Measurements from ENCODE around the gene TOR3A.
"Not testable (repeated sequence)": the region's sequence is repeated elsewhere in the genome, so short reads cannot be mapped to it uniquely, and the experiment has no call there.

TOR3A gene

DNA sequence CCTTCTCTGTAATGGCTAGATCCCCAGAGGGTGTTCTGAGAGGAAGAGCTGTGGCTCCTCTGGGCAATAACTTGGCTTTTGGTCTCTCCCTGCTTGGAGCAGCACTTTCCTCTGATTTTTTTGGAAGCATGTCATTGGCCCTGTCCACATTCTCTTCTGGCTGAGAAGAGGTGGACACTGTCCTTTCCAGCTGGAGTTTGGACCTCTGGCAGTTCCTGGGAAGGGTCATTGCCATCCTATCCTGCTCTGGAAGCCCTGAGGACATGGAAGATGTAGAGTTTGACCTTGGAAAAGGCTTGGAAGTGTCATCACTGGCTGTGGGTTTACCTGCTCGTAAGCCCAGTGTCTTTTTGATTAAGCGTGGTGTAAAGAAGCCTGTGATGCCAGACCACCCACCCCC lies 26.8 kb downstream of the TOR3A start:
- DNase-seq (ENCODE audit: low read depth) = no peak

DNA sequence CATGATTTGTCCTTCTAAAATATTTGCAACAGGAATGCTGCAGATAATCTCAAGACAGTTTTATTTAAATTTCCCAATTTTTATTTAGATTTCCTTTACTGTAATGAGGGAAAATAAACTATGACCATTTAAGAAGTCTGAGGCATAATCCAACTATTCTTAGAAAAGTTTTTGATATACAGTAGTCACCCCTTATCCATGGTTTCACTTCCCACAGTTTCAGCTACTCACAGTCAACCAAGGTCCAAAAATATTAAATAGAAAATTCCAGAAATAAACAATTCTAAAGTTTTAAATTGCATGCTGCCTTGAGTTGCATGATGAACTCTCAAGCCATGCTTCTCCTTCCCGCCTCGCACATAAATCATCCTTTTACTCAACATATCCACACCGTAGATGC lies 33.3 kb downstream of the TOR3A start:
- DNase-seq (ENCODE audit: low read depth) = no peak

GRCh38 chr1:179119513-179119912 lies 37.6 kb downstream of the TOR3A start:
- no peak for DNase-seq (ENCODE audit: low read depth)

- no peak for DNase-seq (ENCODE audit: low read depth)
Observed at GRCh38 chr1:179120736-179121135, 38.9 kb downstream of the TOR3A start.

DNA sequence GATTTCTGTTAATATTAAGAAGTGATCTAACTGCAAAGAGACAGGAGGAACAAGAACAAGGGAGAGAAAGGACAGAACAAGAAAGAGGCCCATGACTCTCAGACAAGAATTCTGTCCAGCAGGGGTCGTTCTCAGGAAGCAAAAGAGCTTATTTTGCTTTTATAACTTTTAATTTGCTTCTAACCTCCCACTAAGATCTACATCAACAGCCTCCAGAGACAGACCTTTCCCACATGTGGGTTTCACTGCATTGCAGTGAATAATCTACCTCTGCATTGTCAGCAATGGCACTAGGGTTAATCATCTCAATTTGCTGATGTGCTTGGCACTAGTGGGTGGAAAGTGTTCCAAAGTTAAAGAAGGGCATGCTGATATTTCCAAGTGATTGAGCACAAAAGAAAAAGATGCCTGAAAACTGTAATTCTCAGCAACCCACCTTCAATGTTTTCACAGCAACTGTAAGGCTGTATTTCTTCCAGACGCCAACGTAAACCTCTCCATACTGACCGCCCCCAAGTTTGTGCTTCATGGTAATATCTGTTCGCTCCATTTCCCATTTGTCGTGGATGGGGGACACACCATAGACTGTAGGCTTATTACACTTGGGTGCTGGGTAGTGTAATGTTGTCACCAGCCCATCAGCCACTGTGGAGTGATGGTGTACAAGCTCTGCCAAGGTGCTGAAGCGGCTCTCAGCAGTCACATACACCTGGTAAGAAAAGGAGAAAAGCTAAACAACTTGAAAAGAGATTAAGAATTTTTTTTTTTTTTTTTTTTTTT lies 39.5 kb downstream of the TOR3A start:
- no peak for DNase-seq (ENCODE audit: low read depth)

DNA sequence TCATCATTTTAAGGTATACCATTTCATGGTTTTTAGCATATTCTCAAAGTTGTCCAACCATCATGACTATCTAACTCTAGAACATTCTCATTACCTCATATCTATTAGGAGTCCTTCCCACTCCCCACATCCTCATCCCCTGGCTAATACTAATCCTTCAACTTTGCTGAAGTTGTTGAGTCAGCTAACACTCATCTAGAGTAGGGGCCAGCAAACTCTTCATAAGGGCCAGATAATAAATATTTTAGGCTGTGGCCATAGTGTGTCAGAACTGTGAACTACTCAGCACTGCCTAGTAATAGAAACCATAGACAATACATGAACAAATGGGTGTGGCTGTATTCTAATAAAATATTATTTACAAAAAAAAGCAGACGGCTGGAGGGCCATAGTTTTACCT lies 43.0 kb downstream of the TOR3A start:
- DNase-seq (ENCODE audit: low read depth) = no peak

DNA sequence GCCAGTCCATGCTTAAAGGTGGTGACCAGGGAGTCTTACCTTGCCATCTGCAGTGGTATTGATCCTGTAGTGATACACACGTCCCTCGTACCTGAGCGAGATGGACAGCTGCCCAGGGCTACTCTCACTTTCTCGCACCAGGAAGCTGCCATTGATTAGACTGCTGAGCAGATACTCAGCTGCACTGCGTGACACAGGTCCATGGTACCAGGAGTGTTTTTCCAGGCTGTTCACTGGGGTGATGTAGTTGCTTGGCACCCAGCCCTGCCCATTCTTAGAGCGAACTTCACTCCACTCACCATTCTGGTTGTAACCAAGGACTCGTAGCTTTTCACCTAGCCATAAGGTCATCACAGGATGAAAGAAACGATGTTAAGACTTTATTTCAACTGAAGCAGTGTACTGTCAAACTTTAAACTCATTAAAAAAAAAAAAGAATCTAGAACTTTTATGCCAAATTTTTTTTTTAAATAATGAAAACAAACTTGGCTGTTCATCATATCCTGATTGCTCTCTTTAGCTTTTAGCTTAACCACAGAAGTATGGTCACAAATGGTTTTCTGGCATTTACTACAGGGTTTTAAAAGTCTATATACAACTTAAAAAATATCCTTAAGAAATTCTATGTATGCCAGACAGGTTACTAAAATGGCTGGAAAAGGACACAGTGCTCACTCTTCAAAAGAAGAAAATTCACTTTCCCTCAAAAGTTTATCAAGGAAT lies 44.6 kb downstream of the TOR3A start:
- no peak for DNase-seq (ENCODE audit: low read depth)

DNA sequence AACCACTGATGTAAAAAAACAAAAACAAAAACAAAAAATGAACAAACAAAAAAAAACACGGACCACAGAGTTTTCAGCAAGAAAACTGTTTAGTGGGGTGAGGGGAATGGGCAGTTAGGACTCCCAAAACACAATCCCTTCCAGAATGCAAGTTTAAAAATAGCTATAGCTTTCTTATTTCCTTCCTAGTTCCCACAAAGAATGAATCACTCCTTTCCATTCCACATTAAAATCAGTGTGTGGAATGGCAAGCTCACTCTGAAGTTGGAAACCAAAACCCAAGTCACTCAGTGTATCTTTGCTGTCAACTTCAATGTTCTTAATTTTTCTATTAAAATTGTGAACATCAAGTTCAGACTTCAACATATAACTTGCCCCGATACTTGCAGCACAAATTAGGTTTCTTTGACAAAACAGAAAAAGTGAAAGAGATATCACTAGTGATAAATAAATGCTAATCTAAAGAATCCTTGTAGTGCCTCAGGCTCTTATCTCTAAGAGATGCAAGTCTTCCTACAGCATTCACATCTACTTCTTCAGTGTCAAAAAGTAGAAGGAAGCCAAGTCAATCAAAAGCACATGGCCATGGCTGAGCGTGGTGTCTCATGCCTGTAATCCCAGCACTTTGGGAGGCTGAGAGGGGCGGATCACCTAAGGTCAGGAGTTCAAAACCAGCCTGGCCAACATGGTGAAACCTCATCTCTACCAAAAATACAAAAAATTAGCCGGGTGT lies 45.5 kb downstream of the TOR3A start:
- no peak for DNase-seq (ENCODE audit: low read depth)

DNA sequence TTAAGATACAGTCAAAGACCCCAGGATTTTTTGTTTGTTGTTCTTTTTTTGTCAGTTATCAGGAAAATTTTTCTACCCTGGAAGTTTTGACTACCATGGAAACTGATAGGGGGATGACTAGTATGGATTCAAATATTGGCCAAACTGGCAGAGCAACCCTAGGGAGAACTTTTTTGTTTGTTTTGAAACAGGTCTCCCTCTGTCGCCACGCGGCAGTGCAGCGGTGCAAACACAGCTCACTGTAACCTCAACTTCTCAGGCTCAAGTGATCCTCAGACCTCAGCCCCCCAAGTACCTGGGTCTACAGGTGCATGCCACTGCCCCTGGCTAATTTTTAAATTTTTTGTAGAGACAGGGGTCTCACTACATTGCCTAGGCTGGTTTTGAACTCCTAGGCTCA lies 46.6 kb downstream of the TOR3A start:
- no peak for DNase-seq (ENCODE audit: low read depth)

DNA sequence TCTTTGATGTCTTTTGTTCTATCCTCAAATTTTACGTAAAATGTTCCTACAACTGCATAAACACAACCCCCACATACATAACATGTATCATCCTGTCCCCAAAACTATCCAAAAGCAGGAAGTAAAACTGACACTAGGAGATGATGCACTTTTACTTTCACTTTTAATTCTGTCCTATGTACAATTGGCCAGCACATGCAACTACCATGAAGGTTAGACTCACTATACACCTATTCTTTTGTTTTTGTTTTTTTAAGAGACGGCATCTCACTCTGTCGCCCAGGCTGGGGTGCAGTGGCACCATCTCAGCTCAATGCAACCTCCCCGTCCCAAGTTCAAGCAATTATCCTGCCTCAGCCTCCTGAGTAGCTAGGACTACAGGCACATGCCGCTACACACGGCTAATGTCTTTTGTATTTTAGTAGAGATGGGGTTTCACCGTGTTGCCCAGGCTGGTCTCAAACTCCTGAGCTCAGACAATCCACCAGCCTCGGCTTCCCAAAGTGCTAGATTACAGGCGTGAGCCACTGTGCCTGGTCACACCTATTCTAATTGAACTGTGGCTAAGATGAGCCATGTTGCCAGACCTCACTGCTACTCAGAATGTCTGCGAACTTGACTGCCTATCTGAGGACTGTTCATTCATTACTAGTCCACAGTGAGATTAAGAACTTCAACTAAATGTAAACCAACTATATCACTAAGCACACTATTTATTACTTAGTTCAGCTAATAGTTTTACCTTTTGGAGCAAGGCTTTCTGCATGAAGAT lies 48.0 kb downstream of the TOR3A start:
- no peak for DNase-seq (ENCODE audit: low read depth)

DNA sequence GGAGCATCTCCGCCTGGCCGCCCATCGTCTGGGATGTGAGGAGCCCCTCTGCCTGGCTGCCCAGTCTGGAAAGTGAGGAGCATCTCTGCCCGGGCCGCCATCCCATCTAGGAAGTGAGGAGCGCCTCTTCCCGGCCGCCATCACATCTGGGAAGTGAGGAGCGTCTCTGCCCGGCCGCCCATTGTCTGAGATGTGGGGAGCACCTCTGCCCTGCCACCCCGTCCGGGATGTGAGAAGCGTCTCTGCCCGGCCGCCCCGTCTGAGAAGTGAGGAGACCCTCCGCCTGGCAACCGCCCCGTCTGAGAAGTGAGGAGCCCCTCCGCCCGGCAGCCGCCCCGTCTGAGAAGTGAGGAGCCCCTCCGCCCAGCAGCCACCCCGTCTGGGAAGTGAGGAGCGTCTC lies 53.3 kb downstream of the TOR3A start:
- not testable (repeated sequence) for DNase-seq (ENCODE audit: low read depth)

- not testable (repeated sequence) for DNase-seq (ENCODE audit: low read depth)
Observed at GRCh38 chr1:179135707-179136106, 53.8 kb downstream of the TOR3A start.

GRCh38 chr1:179137617-179138255 lies 55.9 kb downstream of the TOR3A start:
- DNase-seq (ENCODE audit: low read depth) = no peak

DNA sequence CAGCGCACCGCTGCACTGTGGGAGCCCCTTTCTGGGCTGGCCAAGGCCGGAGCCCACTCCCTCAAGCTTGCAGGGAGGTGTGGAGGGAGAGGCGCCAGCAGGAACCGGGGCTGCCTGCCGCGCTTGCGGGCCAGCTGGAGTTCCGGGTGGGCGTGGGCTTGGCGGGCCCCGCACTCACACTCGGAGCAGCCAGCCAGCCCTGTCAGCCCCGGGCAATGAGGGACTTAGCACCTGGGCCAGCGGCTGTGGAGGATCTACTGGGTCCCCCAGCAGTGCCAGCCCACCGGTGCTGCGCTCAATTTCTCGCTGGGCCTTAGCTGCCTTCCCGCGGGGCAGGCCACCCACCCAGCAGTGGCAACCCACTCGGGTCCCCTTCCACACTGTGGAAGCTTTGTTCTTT lies 56.9 kb downstream of the TOR3A start:
- DNase-seq (ENCODE audit: low read depth) = not testable (repeated sequence)

DNA sequence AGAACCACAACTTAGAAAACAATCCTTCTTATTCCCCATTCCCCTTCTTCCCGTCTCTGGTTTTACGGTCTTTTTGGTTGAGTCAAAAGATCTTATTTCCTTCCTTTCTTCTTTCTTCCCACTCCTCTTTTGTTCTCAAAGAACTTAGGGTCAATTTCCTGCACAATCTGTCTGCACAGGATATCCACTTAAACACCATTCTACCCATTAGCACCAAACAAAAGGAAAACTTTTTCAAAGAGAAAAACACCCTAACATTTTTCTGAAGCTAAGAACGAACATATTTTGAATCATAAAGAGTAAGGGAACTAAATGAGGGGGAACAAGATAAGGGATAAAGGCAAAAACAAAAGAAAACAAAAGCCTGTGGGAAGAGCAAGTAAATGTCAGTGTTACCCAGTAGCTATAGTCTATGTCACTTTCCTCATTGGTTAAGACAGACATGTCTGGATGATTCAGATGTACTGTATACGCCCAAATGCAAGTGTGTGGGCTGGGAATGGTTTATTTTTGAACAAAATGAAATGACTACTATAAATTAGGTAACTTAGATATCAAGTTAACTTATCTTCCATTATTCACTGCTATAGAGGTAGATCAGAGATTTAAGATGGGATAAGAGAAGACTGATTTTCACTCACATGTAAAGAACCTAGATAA lies 59.9 kb downstream of the TOR3A start:
- DNase-seq (ENCODE audit: low read depth) = no peak

DNA sequence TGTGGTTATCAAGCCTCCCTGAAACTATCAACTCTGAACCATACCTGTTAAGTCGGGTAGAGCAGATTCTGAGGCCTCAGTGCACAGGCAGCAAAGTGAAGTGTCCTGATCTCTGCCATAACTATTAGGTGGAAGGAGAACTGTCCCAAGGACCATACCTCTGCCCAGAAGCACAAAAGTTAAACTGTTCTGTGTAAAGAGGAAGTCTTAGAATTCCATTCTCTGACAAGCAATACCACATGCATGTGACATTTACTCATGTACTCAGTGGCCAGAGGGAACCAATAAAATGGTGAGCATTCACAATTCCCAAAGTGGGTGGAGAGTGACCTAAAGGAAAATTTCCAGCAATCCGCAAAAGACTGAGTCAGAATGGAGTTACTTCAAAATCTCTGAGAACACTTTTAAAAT lies 61.0 kb downstream of the TOR3A start:
- no peak for DNase-seq (ENCODE audit: low read depth)

- no peak for DNase-seq (ENCODE audit: low read depth)
Observed at GRCh38 chr1:179143322-179143721, 61.5 kb downstream of the TOR3A start.

DNA sequence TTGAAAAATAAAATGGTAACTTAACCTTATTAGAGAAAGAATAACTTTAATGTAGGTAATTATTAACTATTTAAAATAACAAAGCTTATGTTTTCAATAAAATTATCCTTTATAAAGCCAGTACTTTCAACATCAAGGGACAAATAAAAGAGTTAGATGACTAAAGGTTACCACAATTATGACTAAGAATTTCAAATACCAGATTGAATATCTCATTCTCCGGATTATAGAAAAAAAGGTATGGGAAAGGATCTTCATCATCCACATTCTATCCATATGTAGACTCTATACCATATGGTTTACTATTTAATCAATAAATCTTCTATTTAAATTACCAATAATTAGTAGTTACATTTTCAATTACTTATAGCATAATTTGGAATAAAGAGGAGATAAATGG lies 62.8 kb downstream of the TOR3A start:
- no peak for DNase-seq (ENCODE audit: low read depth)

DNA sequence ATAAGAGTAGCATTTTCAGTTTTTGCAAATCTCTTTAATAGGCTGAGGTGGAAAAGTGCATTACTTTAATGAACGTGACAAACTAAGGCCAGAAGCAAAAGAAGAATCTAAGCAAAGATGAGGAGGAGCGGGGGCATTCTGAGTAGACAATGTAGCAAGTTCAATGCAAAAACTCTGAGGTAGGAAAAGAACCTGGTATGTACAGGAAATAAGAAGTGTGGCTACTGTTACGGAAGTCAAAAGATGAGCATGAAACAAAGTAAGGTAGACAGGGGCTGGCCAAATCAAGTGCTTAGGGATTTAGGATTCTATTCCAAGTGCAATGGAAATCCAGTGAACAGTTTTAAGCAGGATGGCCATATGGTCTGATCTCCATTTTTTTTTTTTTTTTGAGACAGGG lies 63.7 kb downstream of the TOR3A start:
- DNase-seq (ENCODE audit: low read depth) = no peak

All from stimulated activated CD8-positive, alpha-beta memory T cell treated with anti-CD3 and anti-CD28 coated beads, Interleukin-15, amount 100 ng/mL, for 1 hour (primary cell).